KOPT-K1 (cell line): ENCODE measurements around the gene PUS7L.
"Not testable (repeated sequence)": the region's sequence is repeated elsewhere in the genome, so short reads cannot be mapped to it uniquely, and the experiment has no call there.

ENCODE experiments used
- H3K27ac ChIP-seq: fragments of 200-600 bp; sonication (generic); 2 replicates; pipeline ENCODE4 v1.5.1; 2016; ENCODE audit warnings: antibody characterized with exemption, mild to moderate bottlenecking, low read depth, low read length; ENCODE audit not compliant: poor library complexity, severe bottlenecking
- H3K36me3 ChIP-seq: fragments of 200-600 bp; sonication (generic); 2 replicates; pipeline ENCODE4 v1.5.1; 2017; ENCODE audit warnings: antibody characterized with exemption, mild to moderate bottlenecking, low read length, moderate library complexity; ENCODE audit not compliant: insufficient read depth
- H3K9me3 ChIP-seq: fragments of 200-600 bp; sonication (generic); 2 replicates; pipeline ENCODE4 v1.5.1; 2017; ENCODE audit warnings: antibody characterized with exemption, low read length, mild to moderate bottlenecking; ENCODE audit not compliant: insufficient read depth, poor library complexity, severe bottlenecking

PUS7L gene

DNA sequence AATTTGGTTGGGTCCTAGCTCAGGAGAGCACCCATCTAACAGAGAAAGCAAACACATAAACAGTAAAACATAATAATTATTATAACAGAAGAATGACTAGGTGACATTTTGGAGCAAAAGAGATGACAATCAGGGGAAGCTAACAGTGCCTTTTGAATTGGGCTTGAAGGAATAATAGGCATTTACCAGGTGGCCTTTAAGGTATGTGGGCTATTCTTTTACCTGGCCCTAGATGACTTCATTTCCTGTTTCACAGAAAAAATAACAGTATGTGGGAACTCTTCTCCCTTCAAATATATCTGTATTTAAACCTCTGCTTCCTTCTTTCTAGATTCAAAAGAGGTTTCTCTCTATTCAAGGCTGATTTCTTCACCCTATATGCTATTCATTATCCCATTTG, 4.0 kb upstream of the PUS7L start:
- Histone ChIP-seq H3K36me3 (peaks cover 26% of the 10 kb centered on the region), H3K27ac (no peak overlapping the region)

GRCh38 chr12:43761500-43761899, 2.9 kb upstream of the PUS7L start:
- Histone ChIP-seq H3K9me3 (no peaks in the 10 kb centered on the region), H3K27ac (no peak overlapping the region), H3K36me3 (peaks cover 26% of the 10 kb centered on the region)

More for the DNA sequence above, 4.0 kb upstream of the PUS7L start:
- H3K9me3 ChIP-seq: no peaks in the 10 kb centered on the region

DNA sequence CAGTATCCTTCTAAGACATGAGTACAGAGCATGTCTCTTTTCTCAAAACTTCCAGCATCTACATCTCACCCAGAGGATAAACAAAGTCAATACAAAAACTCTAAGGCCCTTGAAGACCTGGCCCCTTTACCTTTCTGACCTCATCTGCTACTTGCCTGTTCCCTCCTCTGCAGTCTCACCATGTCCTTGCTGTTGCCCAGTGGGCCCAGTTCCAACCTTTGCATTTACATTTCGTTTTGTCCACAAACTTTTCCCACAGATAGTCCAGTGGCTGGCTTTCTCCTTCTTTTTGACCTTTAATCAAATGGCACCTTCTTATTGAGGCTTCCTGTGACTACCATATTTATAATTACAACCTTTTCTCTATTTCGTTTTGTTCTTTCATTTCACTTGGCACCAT, 1.8 kb upstream of the PUS7L start:
- Histone ChIP-seq H3K36me3 (peaks cover 25% of the 10 kb centered on the region), H3K27ac (peak overlapping the region; percentile 86), H3K9me3 (no peaks in the 10 kb centered on the region)

DNA sequence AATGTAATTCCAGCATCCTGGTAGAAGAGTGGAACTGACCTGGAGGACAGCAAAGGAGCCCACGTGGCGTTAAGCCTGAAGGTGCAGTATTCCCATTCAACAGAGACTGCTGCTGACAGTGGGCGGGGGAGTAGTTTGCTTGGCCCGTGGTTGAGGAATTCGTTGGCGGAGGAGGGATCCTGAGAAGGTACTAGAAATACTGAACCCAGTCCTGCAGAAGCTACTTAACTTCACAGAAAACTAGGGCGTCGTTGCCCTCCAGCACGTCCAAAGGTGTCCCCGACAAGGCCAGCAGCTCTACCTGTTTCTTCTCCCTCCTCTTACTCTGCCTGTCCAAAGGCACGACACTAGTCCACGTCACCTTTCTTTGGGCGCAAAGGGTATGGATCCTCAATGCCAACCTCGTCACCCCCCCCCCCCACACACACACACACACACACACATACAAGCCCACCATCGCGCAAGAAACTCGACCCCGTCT, 303 bp downstream of the PUS7L start:
- Histone ChIP-seq H3K9me3 (no peaks in the 10 kb centered on the region), H3K36me3 (peaks cover 25% of the 10 kb centered on the region), H3K27ac (peak overlapping the region; percentile 86)

- no peak overlapping the region for H3K27ac ChIP-seq
- H3K36me3 ChIP-seq: peaks cover 34% of the 10 kb centered on the region
- peaks cover 8% of the 10 kb centered on the region for H3K9me3 ChIP-seq
Measured at GRCh38 chr12:43754015-43754414, 4.6 kb downstream of the PUS7L start.

- H3K27ac ChIP-seq, H3K9me3 ChIP-seq: not testable (repeated sequence)
- peaks cover 37% of the 10 kb centered on the region for H3K36me3 ChIP-seq
Measured at GRCh38 chr12:43751360-43751759, 7.2 kb downstream of the PUS7L start.

- Histone ChIP-seq H3K27ac (no peak overlapping the region), H3K36me3 (peaks cover 39% of the 10 kb centered on the region), H3K9me3 (peaks cover 8% of the 10 kb centered on the region)
Measured at GRCh38 chr12:43750814-43751213, 7.8 kb downstream of the PUS7L start.

DNA sequence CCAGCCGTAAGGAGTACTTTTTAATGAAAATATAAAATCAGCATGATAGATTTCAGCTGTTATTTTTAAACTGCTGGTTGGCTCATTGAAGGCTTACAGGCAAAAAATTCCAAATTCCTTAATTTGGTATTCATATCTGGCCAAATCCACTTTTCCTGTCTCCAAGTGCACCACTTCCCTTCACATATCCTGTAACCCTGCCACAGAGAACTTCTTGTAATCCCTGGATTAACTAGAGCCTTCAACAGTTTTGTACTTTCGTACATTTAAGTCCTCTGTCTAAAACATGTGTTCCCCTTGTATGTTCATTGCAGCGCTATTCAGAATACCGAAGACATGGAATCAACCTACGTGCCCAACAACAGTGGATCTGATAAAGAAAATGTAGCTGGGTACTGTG, 9.6 kb downstream of the PUS7L start:
- H3K9me3 ChIP-seq: peaks cover 8% of the 10 kb centered on the region
- peaks cover 45% of the 10 kb centered on the region for H3K36me3 ChIP-seq
- no peak overlapping the region for H3K27ac ChIP-seq

- Histone ChIP-seq H3K27ac (no peak overlapping the region), H3K9me3 (no peaks in the 10 kb centered on the region), H3K36me3 (peaks cover 62% of the 10 kb centered on the region)
Measured at GRCh38 chr12:43744826-43745225, 13.8 kb downstream of the PUS7L start.

DNA sequence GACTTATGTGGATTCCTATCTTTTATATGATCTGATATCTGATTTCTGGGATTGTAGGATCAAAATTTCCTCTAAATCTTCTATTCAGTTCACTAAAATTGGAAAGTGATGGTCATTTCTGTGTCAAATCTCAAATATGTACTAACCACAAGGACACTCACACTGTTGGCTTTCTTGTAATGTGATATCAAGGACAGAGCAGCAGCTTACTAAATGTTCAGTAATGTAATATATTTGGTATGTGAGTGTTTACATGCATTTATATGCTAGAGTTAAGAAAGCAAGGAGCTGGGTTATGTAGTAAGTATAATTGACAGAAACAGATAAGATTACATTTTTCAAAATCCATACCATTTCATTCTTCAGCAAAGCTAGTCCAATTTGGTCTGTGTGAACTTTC, 16.5 kb downstream of the PUS7L start:
- H3K36me3 ChIP-seq: peaks cover 77% of the 10 kb centered on the region
- no peaks in the 10 kb centered on the region for H3K9me3 ChIP-seq
- no peak overlapping the region for H3K27ac ChIP-seq

GRCh38 chr12:43740511-43741100, 18.0 kb downstream of the PUS7L start:
- H3K9me3 ChIP-seq: no peaks in the 10 kb centered on the region
- H3K36me3 ChIP-seq: peaks cover 84% of the 10 kb centered on the region
- no peak overlapping the region for H3K27ac ChIP-seq

GRCh38 chr12:43737646-43738045, 20.9 kb downstream of the PUS7L start:
- peaks cover 75% of the 10 kb centered on the region for H3K36me3 ChIP-seq
- no peak overlapping the region for H3K27ac ChIP-seq
- H3K9me3 ChIP-seq: no peaks in the 10 kb centered on the region

DNA sequence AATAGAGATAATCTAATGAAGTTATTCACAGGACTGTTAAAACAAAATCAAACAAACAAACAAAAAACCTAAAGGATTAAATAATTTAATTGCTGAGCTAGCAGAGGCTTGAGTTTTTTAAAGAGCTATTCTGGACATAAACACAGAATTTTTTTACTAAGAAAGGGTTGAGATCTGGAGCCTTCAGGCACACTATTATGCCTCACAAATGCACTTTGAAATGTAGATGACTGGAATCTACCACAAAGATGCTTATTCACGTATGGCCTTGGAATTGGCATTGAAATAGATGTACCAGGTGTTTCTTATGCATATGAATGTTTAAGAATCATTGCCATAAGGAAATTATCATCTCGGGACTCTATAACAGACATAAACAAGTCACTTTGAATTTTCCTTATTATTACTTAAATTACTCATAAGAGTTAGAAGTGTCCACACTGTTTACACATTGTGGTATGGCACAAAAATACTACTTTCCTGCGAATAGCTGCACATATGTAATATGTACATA, 21.6 kb downstream of the PUS7L start:
- no peaks in the 10 kb centered on the region for H3K9me3 ChIP-seq
- H3K36me3 ChIP-seq: peaks cover 69% of the 10 kb centered on the region
- no peak overlapping the region for H3K27ac ChIP-seq

DNA sequence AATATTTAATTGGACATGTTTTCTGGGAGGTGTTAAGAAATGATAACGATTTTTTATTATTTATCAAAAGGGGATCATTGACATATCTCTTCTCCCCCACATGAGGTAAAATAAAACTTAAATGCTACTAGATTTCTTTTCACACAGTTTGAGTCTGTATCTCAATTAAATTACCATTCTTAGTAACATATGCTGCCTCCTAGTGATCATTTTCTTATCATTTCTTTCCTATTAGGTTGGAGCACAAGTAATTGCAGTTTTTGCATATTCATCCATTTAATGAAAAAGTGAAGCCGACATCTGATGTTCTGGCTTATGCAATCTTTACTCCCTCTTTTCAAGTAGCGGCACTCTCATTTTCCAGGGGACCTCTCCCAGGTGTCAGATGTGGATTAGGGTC, 24.9 kb downstream of the PUS7L start:
- Histone ChIP-seq H3K9me3 (no peaks in the 10 kb centered on the region), H3K36me3 (peaks cover 76% of the 10 kb centered on the region), H3K27ac (no peak overlapping the region)

GRCh38 chr12:43730283-43730682, 28.3 kb downstream of the PUS7L start:
- Histone ChIP-seq H3K27ac (peak overlapping the region; percentile 0), H3K36me3 (peaks cover 71% of the 10 kb centered on the region)

DNA sequence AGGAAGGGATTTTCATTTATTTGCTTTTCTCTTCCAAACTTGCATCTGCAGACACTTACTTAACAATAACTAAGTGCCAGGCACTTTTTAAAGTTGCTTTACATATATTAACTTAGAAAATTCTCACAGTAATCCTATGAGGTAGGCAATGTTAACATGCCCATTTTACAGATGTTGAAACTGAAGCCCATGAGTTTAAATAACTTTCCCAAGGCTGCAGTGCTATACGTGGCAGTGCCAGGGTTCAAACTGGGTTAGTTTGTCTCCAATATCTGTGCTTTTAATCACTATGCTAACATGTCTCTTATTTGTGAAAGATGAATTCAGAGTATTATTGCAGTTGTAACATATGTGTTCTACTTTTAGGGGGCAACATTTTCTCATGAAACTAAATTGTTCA, 29.9 kb downstream of the PUS7L start:
- Histone ChIP-seq H3K9me3 (no peaks in the 10 kb centered on the region), H3K36me3 (peaks cover 60% of the 10 kb centered on the region), H3K27ac (no peak overlapping the region)

More at GRCh38 chr12:43730283-43730682, 28.3 kb downstream of the PUS7L start:
- no peaks in the 10 kb centered on the region for H3K9me3 ChIP-seq
